ENCODE data around the gene CALCR. TPM values are rescaled to one million over a fixed set of nuclear protein-coding genes. Genes with fewer than 3 reads are reported as not detected.
A peak's percentile ranks its signal among the peaks of the same experiment; 100 is the strongest.

The CALCR gene
- total RNA-seq, 4 donors from 2014 or later = 0.34 to 1.1 TPM; not detected in 2

- no peak for TF ChIP-seq CTCF (IDR thresholded peaks at IDR 0.05; ENCODE audit: low read depth)
These were observed 171.6 kb downstream of the CALCR start for GRCh38 chr7:93402944-93403343.

- no peak for TF ChIP-seq CTCF (IDR thresholded peaks at IDR 0.05; ENCODE audit: low read depth)
These were observed 174.9 kb downstream of the CALCR start for GRCh38 chr7:93399642-93400041.

GRCh38 chr7:93392984-93393383 is 181.5 kb downstream of the CALCR start:
- no peak for TF ChIP-seq CTCF (IDR thresholded peaks at IDR 0.05; ENCODE audit: low read depth)

- no peak for TF ChIP-seq CTCF (IDR thresholded peaks at IDR 0.05; ENCODE audit: low read depth)
These were observed 183.9 kb downstream of the CALCR start for GRCh38 chr7:93390660-93391059.

GRCh38 chr7:93382362-93382761 is 192.2 kb downstream of the CALCR start:
- TF ChIP-seq CTCF (IDR thresholded peaks at IDR 0.05; ENCODE audit: low read depth) = no peak

- no peak for TF ChIP-seq CTCF (IDR thresholded peaks at IDR 0.05; ENCODE audit: low read depth)
These were observed 196.3 kb downstream of the CALCR start for GRCh38 chr7:93378131-93378760.

- TF ChIP-seq CTCF (IDR thresholded peaks at IDR 0.05; ENCODE audit: low read depth) = no peak
These were observed 198.9 kb downstream of the CALCR start for GRCh38 chr7:93375603-93376002.

Small RNAs within 50 kb of the gene (small RNA-seq; reads per million reads assigned to genes)
- gene MIR489 = 1.8 reads per million, percentile 32 among the genes with 10 or more reads in this experiment
- gene MIR653 = 0.97 reads per million

Measured in subcutaneous adipose tissue (tissue), 4 donors.